ENCODE measurements around the gene IGFBP2.

IGFBP2 gene

DNA sequence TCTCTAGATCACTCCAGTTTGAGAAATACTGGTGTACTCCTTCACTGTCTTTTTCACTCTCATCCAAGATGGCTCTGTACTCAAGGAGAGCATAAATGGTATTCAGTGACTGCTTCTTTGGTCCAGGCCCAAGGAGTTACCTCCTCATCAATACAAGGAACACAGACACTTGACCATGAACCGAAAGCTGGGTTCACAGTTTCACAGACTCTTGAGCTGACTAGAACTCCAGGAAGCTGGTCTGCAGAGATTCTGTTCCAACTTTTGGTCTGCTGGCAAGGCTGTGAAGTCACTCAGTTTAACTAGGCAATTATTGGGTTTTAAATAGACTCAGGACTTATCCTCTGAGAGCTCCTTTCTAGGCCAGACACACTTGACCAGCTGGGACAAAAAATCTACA is 69.5 kb downstream of the IGFBP2 start:
- H3K9me3 Mint-ChIP-seq: no peaks in the 10 kb centered on the region
- ATAC-seq (replicated peaks) (no peak), DNase-seq (no peak)
- H3K36me3 Mint-ChIP-seq (ENCODE audit: insufficient read depth): peaks cover 2% of the 10 kb centered on the region
- no peak overlapping the region for H3K4me3 Mint-ChIP-seq
- H3K27me3 Mint-ChIP-seq: peaks cover 9 to 11% of the 10 kb centered on the region in 2 donors
- H3K4me1 Mint-ChIP-seq (ENCODE audit: low read depth in 2 of 2): no peaks in the 10 kb centered on the region
- H3K27ac Mint-ChIP-seq: no peak overlapping the region

DNA sequence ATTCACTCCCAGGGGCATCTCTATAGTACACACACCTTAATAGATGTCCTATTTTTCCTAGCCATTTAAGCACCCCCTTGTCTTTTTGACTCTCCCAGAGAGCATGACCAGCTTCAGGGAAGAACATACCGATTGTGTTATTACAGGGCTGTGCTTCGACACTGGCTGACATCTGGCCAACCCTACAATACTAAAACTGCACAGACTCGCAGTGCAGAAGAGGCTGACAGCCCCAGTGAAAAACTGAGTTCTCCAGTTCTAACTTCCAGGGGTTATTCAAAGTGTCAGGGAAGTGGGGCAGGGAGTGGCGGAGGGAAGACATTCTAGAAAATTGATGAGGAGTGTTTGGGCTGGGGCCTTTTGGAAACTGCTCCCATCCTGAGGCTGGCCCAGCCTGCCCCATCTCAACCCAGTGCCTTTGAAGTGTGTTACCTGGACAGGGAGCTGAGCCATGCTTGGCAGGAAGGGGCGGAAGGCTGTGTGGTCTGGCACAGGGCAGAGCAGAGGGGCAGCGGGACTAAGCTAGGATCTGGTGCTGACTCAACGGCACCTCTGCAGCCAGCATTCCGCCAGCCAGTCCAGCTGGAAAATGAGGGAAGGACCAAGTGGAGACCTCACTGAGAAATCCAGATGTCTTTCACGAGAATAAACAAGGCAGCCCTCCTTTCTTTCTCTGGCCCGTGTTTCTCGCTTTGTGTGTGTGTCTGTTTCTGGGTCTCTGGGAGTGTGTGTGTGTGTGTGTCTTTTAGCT is 77.5 kb downstream of the IGFBP2 start:
- DNase-seq: no peak

DNA sequence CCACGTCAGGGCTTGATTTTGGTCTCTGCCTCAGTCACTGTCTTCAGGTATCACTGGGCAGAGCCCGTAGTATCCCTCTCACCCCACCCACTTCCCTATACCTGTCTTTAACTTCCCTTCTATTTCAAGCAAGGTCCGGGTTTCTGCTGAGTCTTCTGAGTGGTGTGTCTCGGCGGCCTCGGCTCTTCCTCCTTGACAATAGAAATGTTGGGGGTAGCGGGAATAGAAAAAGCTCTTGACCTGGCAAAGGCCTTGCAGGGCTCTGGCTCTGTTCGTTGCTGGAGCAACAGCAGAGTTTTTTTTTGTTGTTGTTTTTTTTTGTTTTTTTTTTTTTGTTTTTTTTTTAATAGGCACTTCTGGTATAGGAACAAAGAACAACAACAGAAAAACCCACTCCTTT is 78.1 kb downstream of the IGFBP2 start:
- Mint-ChIP-seq H3K27me3 (peaks cover 22 to 55% of the 10 kb centered on the region in 2 donors), H3K4me1 (ENCODE audit: low read depth in 2 of 2) (no peaks in the 10 kb centered on the region)
- ATAC-seq (replicated peaks): no peak

More for the DNA sequence above, 77.5 kb downstream of the IGFBP2 start:
- peaks cover 22 to 51% of the 10 kb centered on the region in 2 donors for H3K27me3 Mint-ChIP-seq
- H3K4me3 Mint-ChIP-seq: no peak overlapping the region
- H3K27ac Mint-ChIP-seq: no peak overlapping the region
- H3K36me3 Mint-ChIP-seq (ENCODE audit: insufficient read depth): no peaks in the 10 kb centered on the region
- no peak for ATAC-seq (replicated peaks)
- no peaks in the 10 kb centered on the region for H3K4me1 Mint-ChIP-seq (ENCODE audit: low read depth in 2 of 2)
- no peaks in the 10 kb centered on the region for H3K9me3 Mint-ChIP-seq

DNA sequence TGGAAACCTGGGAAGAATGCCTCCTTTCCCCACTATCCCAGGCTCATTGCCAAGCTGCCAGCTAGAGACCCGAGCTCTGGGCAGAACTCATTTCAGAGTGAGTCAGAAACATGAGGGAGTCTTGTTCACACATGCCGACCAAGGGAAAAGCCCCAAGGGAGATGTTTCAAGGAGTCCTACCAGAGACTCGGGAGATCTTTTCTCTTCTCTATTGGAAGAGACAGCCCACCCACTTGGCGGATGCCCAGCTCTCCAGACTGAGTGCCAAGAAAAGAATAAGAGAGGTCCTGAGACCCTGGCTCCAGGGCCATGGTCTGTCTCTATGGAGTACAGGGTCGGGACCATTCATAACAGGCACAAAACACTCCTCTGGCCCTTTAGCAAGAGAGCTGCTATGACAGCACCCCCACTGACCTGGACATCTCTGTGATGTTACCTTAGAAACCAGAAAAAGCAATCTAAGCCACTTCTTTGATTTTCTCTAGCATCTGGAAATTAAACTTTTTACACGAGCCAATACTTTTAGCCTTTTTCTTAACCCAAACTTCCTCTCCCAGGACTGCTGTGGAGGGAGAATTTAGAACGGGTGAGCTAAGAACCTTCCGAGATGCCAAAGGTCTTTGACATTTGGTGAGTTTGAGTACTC is 80.6 kb downstream of the IGFBP2 start:
- H3K4me3 Mint-ChIP-seq: no peak overlapping the region
- H3K4me1 Mint-ChIP-seq (ENCODE audit: low read depth in 2 of 2): no peaks in the 10 kb centered on the region
- no peaks in the 10 kb centered on the region for H3K9me3 Mint-ChIP-seq
- DNase-seq (no peak), ATAC-seq (replicated peaks) (no peak)
- H3K27ac Mint-ChIP-seq: no peak overlapping the region
- H3K36me3 Mint-ChIP-seq (ENCODE audit: insufficient read depth): no peaks in the 10 kb centered on the region
- H3K27me3 Mint-ChIP-seq: peaks cover 22 to 71% of the 10 kb centered on the region in 2 donors

More for the DNA sequence above, 78.1 kb downstream of the IGFBP2 start:
- no peak overlapping the region for H3K4me3 Mint-ChIP-seq
- H3K27ac Mint-ChIP-seq: no peak overlapping the region
- DNase-seq: no peak
- H3K36me3 Mint-ChIP-seq (ENCODE audit: insufficient read depth): no peaks in the 10 kb centered on the region
- no peaks in the 10 kb centered on the region for H3K9me3 Mint-ChIP-seq

All from effector memory CD8-positive, alpha-beta T cell (primary cell).